Smooth muscle cell (in vitro differentiated cells): ENCODE data around the gene HOXB13. TPM values are rescaled to one million over a fixed set of nuclear protein-coding genes. Genes with fewer than 3 reads are reported as not detected.

Experiments used
- DNase-seq: peaks from one replicate; lab custom pipeline; 2025; ENCODE audit not compliant: unreplicated experiment; lab: John Stamatoyannopoulos, UW
- H2AFZ ChIP-seq: fragments of 200-600 bp; sonication (generic); 2 replicates; pipeline ENCODE4 v1.6.0; 2016; ENCODE audit warnings: antibody characterized with exemption, low read depth, mild to moderate bottlenecking
- H3F3A ChIP-seq: fragments of 200-600 bp; sonication (generic); 2 replicates; pipeline ENCODE4 v1.6.0; 2017; ENCODE audit warnings: antibody characterized with exemption, low read depth
- H3K27ac ChIP-seq: fragments of 200-600 bp; sonication (generic); 2 replicates; pipeline ENCODE4 v1.5.1; 2016; ENCODE audit warnings: low read depth, mild to moderate bottlenecking
- H3K27me3 ChIP-seq: fragments of 200-600 bp; sonication (generic); 2 replicates; pipeline ENCODE4 v1.6.1; 2016; ENCODE audit warnings: low read depth, mild to moderate bottlenecking
- H3K36me3 ChIP-seq: fragments of 200-600 bp; sonication (generic); 2 replicates; pipeline ENCODE4 v1.5.1; 2016; ENCODE audit warnings: low read depth
- H3K4me1 ChIP-seq: fragments of 200-600 bp; sonication (generic); 2 replicates; pipeline ENCODE4 v1.5.1; 2016; ENCODE audit warnings: low read depth
- H3K4me2 ChIP-seq: fragments of 200-600 bp; sonication (generic); 2 replicates; pipeline ENCODE4 v1.6.0; 2016; ENCODE audit warnings: mild to moderate bottlenecking
- H3K4me3 ChIP-seq: fragments of 200-600 bp; sonication (generic); 2 replicates; pipeline ENCODE4 v1.5.1; 2016; ENCODE audit warnings: mild to moderate bottlenecking
- H3K79me2 ChIP-seq: fragments of 200-600 bp; sonication (generic); 2 replicates; pipeline ENCODE4 v1.6.0; 2016; ENCODE audit warnings: low read depth, mild to moderate bottlenecking
- H3K9ac ChIP-seq: fragments of 200-600 bp; sonication (generic); 2 replicates; pipeline ENCODE4 v1.6.0; 2016; ENCODE audit warnings: low read depth
- H3K9me3 ChIP-seq: fragments of 200-600 bp; sonication (generic); replicated peaks from 2 replicates; pipeline ENCODE4 v1.5.1; 2016; ENCODE audit warnings: low read depth
- H4K20me1 ChIP-seq: fragments of 200-600 bp; sonication (generic); 2 replicates; pipeline ENCODE4 v1.6.0; 2016; ENCODE audit warnings: low read depth
- CTCF ChIP-seq: fragments of 200-600 bp; sonication (generic); IDR thresholded peaks from 2 replicates; pipeline ENCODE4 v1.5.1; 2017; ENCODE audit warnings: borderline replicate concordance, mild to moderate bottlenecking, antibody characterized with exemption; ENCODE audit not compliant: insufficient read depth, poor library complexity, severe bottlenecking
- WGBS: methylation state at CpG from one replicate; pipeline ENCODE4 v1.1.7; 2016; ENCODE audit warnings: low lambda C conversion rate; 5-methylcytosine and 5-hydroxymethylcytosine counted together
- polyA plus RNA-seq: library from polyadenylated mRNA; unstranded; fragments of >200 nt; fragmentation: Nextera tagmentation; extraction: Ambion mirVana; gene quantifications from 2 replicates; pipeline ENCODE4 v1.2.1, GENCODE V29; 2016
- total RNA-seq: library from RNA; depleted of rRNA; stranded (reverse); fragments of >200 nt; gene quantifications from 2 replicates; pipeline ENCODE4 v1.2.3, GENCODE V29; 2014

Gene HOXB13
- total and polyA plus RNA-seq, 2 experiments from 2014 or later, result 4.8 to 5.4 TPM

DNA sequence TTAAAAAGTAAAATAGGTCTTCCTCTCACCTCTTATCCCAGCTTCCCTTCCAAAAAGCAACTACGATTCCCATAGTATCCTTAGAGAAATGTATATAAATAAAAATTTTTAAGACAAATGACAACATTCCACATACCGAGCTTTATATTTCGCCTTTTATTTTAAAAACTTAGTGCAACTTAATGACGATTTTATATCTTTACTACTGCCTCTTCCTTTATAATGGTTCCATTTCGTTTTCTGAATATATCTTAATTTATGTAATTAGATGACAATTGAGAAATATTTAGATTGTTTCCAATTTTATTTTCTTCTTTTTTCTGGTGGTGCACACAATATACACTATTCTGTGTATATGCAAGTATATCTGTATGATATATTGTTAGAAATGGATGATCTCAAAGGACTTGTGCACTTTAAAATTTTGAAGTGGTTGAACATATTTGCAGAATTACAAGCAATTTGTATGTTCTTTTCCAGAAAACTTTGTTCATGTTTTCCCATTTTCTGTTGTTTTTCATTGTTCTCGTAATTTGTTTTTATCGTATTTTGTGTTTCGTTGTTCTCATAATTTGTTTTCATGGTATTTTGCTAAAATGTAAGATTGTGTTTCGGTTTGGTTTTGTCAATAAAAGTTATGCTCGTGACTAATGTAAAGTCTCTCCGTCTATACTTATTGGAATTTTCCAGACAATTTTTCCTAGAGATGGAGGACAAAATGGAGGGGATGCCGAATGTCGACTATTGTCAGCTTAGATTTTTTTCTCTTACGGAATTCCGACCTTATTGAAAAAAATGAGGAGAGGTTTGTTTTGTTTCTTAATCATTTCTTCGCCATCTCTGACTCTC lies 20.4 kb upstream of the HOXB13 start:
- Histone ChIP-seq H3K27me3 (peaks cover 100% of the 10 kb centered on the region), H3K9me3 (no peaks in the 10 kb centered on the region), H3K9ac (no peak overlapping the region), H3K36me3 (no peaks in the 10 kb centered on the region), H3K27ac (no peak overlapping the region), H2AFZ (no peak overlapping the region), H3K4me3 (no peak overlapping the region), H3K4me1 (no peaks in the 10 kb centered on the region), H3K79me2 (no peaks in the 10 kb centered on the region), H3K4me2 (no peak overlapping the region), H3F3A (no peaks in the 10 kb centered on the region), H4K20me1 (no peaks in the 10 kb centered on the region)
- DNase-seq, result no peak
- WGBS, result 40% methylated on average over 16 of the region's 16 CpGs
- TF ChIP-seq CTCF, result no peak

- WGBS, result 6% methylated on average over 49 of the region's 53 CpGs
- Histone ChIP-seq H3K9ac (no peak overlapping the region), H3K4me3 (peak overlapping the region; percentile 25), H3F3A (no peaks in the 10 kb centered on the region), H3K79me2 (no peaks in the 10 kb centered on the region), H4K20me1 (no peaks in the 10 kb centered on the region), H3K4me2 (peak overlapping the region; percentile 79), H3K4me1 (no peaks in the 10 kb centered on the region), H3K36me3 (no peaks in the 10 kb centered on the region), H2AFZ (peak overlapping the region; percentile 59), H3K27ac (no peak overlapping the region), H3K27me3 (peaks cover 100% of the 10 kb centered on the region), H3K9me3 (no peaks in the 10 kb centered on the region)
- DNase-seq, result no peak
- no peak for TF ChIP-seq CTCF
These were observed 19.2 kb upstream of the HOXB13 start for GRCh38 chr17:48747445-48748363.

DNA sequence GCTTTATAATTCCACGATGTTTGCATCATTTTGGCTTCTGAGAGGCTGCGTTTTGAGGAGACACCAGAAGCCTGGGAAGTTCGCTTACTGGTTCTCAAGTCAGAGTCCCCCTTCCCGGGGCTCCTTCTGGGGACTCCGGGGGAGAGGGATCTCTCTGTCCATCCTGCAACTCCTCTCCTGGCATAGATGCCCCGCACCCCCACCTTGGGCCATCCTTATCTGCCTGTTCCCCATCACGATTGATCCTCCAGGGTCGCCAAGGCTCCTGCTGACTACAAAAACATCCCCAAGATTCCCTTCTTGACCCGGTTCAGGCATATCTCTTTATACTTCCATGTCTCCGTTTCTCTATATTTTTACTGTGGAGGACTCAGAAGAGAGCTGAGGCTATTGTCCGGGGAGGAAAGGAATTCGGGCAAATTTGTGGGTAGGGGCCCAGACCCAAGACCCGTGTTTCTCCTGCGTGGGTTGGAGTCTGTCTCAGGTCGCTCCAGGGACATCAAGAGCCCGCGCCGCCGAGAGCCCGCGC lies 18.4 kb upstream of the HOXB13 start:
- Histone ChIP-seq H3K4me2 (peak overlapping the region; percentile 79), H3K79me2 (no peaks in the 10 kb centered on the region), H3F3A (no peaks in the 10 kb centered on the region), H3K9me3 (no peaks in the 10 kb centered on the region), H3K27ac (no peak overlapping the region), H2AFZ (peak overlapping the region; percentile 59), H4K20me1 (no peaks in the 10 kb centered on the region), H3K36me3 (no peaks in the 10 kb centered on the region), H3K4me3 (peak overlapping the region; percentile 25), H3K4me1 (no peaks in the 10 kb centered on the region), H3K27me3 (peaks cover 100% of the 10 kb centered on the region), H3K9ac (no peak overlapping the region)
- TF ChIP-seq CTCF, result no peak
- DNase-seq, result no peak
- 8% methylated on average over 21 of the region's 21 CpGs for WGBS
